ENCODE measurements around the gene CGNL1.

CGNL1 gene

GRCh38 chr15:57476533-57476975 lies 100.2 kb downstream of the CGNL1 start:
- Histone ChIP-seq H3K27ac (ENCODE audit: low read depth, low read length) (no peak overlapping the region), H3K79me2 (ENCODE audit: insufficient read depth, low read length) (no peaks in the 10 kb centered on the region), H3F3A (ENCODE audit: insufficient read depth) (no peaks in the 10 kb centered on the region), H3K27me3 (ENCODE audit: low read length) (no peaks in the 10 kb centered on the region), H3K4me3 (ENCODE audit: insufficient read depth, low read length, poor library complexity, severe bottlenecking) (no peak overlapping the region), H3K4me2 (ENCODE audit: low read depth, low read length, poor library complexity, severe bottlenecking) (no peak overlapping the region), H4K20me1 (ENCODE audit: low read depth, low read length) (no peaks in the 10 kb centered on the region), H3K36me3 (ENCODE audit: low read length) (no peaks in the 10 kb centered on the region), H3K9ac (ENCODE audit: low read length) (no peak overlapping the region), H3K9me2 (replicated peaks; ENCODE audit: insufficient read depth, low read length) (no peaks in the 10 kb centered on the region), H2AFZ (ENCODE audit: low read depth, low read length, severe bottlenecking) (no peak overlapping the region), H3K9me3 (ENCODE audit: insufficient read depth, low read length) (no peaks in the 10 kb centered on the region)
- no peak for TF ChIP-seq EZH2phosphoT487 (conservative IDR thresholded peaks at IDR 0.05; ENCODE audit: low read length)
- TF ChIP-seq, protein P1, sequence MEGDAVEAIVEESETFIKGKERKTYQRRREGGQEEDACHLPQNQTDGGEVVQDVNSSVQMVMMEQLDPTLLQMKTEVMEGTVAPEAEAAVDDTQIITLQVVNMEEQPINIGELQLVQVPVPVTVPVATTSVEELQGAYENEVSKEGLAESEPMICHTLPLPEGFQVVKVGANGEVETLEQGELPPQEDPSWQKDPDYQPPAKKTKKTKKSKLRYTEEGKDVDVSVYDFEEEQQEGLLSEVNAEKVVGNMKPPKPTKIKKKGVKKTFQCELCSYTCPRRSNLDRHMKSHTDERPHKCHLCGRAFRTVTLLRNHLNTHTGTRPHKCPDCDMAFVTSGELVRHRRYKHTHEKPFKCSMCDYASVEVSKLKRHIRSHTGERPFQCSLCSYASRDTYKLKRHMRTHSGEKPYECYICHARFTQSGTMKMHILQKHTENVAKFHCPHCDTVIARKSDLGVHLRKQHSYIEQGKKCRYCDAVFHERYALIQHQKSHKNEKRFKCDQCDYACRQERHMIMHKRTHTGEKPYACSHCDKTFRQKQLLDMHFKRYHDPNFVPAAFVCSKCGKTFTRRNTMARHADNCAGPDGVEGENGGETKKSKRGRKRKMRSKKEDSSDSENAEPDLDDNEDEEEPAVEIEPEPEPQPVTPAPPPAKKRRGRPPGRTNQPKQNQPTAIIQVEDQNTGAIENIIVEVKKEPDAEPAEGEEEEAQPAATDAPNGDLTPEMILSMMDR (IDR thresholded peaks at IDR 0.05; ENCODE audit: insufficient read depth, low read length, poor library complexity, severe bottlenecking): no peak

GRCh38 chr15:57477736-57478522 lies 101.6 kb downstream of the CGNL1 start:
- TF ChIP-seq, protein P1 (IDR thresholded peaks at IDR 0.05; ENCODE audit: insufficient read depth, low read length, poor library complexity, severe bottlenecking): no peak
- no peak for TF ChIP-seq EZH2phosphoT487 (conservative IDR thresholded peaks at IDR 0.05; ENCODE audit: low read length)
- no peaks in the 10 kb centered on the region for H4K20me1 ChIP-seq (ENCODE audit: low read depth, low read length)
- H3K27ac ChIP-seq (ENCODE audit: low read depth, low read length): no peak overlapping the region
- no peak overlapping the region for H2AFZ ChIP-seq (ENCODE audit: low read depth, low read length, severe bottlenecking)
- no peaks in the 10 kb centered on the region for H3F3A ChIP-seq (ENCODE audit: insufficient read depth)
- no peaks in the 10 kb centered on the region for H3K79me2 ChIP-seq (ENCODE audit: insufficient read depth, low read length)
- no peaks in the 10 kb centered on the region for H3K9me2 ChIP-seq (replicated peaks; ENCODE audit: insufficient read depth, low read length)
- no peak overlapping the region for H3K9ac ChIP-seq (ENCODE audit: low read length)
- H3K4me3 ChIP-seq (ENCODE audit: insufficient read depth, low read length, poor library complexity, severe bottlenecking): no peak overlapping the region
- H3K9me3 ChIP-seq (ENCODE audit: insufficient read depth, low read length): no peaks in the 10 kb centered on the region
- H3K27me3 ChIP-seq (ENCODE audit: low read length): no peaks in the 10 kb centered on the region
- no peaks in the 10 kb centered on the region for H3K36me3 ChIP-seq (ENCODE audit: low read length)
- H3K4me2 ChIP-seq (ENCODE audit: low read depth, low read length, poor library complexity, severe bottlenecking): no peak overlapping the region

DNA sequence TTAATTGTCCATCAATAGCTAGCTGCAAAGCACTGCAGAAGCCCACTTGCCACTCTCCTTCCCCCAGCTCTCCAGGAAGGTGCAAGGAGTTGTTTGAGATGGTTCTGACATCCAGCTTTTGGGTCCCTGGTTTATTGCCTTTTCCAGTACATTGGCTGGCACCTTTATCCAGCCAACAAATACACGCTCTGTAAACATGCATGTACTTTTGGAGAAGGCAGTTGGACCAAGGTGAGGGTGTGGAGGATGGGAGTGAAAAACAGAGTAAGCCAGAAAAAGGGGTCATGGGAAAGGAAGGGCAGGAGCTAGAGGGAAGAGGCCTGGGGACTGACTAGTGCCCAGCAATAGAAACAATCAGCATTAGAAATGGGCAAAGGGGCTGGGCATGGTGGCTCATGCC lies 102.7 kb downstream of the CGNL1 start:
- H4K20me1 ChIP-seq (ENCODE audit: low read depth, low read length): no peaks in the 10 kb centered on the region
- H2AFZ ChIP-seq (ENCODE audit: low read depth, low read length, severe bottlenecking): no peak overlapping the region
- H3F3A ChIP-seq (ENCODE audit: insufficient read depth): no peaks in the 10 kb centered on the region
- no peaks in the 10 kb centered on the region for H3K79me2 ChIP-seq (ENCODE audit: insufficient read depth, low read length)
- no peak overlapping the region for H3K4me3 ChIP-seq (ENCODE audit: insufficient read depth, low read length, poor library complexity, severe bottlenecking)
- no peaks in the 10 kb centered on the region for H3K36me3 ChIP-seq (ENCODE audit: low read length)
- no peak for TF ChIP-seq EZH2phosphoT487 (conservative IDR thresholded peaks at IDR 0.05; ENCODE audit: low read length)
- TF ChIP-seq, protein P1 (IDR thresholded peaks at IDR 0.05; ENCODE audit: insufficient read depth, low read length, poor library complexity, severe bottlenecking): no peak
- H3K27ac ChIP-seq (ENCODE audit: low read depth, low read length): no peak overlapping the region
- H3K9me3 ChIP-seq (ENCODE audit: insufficient read depth, low read length): no peaks in the 10 kb centered on the region
- no peaks in the 10 kb centered on the region for H3K27me3 ChIP-seq (ENCODE audit: low read length)
- H3K9me2 ChIP-seq (replicated peaks; ENCODE audit: insufficient read depth, low read length): no peaks in the 10 kb centered on the region
- H3K9ac ChIP-seq (ENCODE audit: low read length): no peak overlapping the region
- H3K4me2 ChIP-seq (ENCODE audit: low read depth, low read length, poor library complexity, severe bottlenecking): no peak overlapping the region

Measured in SU-DHL-6 (cell line).